Liver (tissue), 9 donors: ENCODE data around the gene FBXL4. TPM values are rescaled to one million over a fixed set of nuclear protein-coding genes. Genes with fewer than 3 reads are reported as not detected.

Experiments used
- DNase-seq: peaks from one replicate; pipeline ENCODE4 v3.0.0-alpha.2; 2017; ENCODE audit warnings: low spot score
- H3K27ac ChIP-seq, 2 donors: one replicate each; pipeline ENCODE4 v1.7.0; 2013; ENCODE audit warnings: inconsistent platforms in 2 of 2, low read length in 2 of 2, control low read depth in 1 of 2, low read depth in 1 of 2, mild to moderate bottlenecking in 1 of 2
- H3K27me3 ChIP-seq, 4 donors: one replicate each; pipeline versions ENCODE4 v1.6.1 to v1.7.0; 2013; ENCODE audit warnings: low read length in 3 of 4, inconsistent platforms in 1 of 4, mild to moderate bottlenecking in 1 of 4, moderate library complexity in 1 of 4; ENCODE audit not compliant: control insufficient read depth in 4 of 4, insufficient read depth in 4 of 4
- H3K36me3 ChIP-seq, 4 donors: one replicate each; pipeline versions ENCODE4 v1.6.1 to v1.7.0; 2013; ENCODE audit warnings: low read length in 3 of 4, mild to moderate bottlenecking in 3 of 4, low read depth in 1 of 4, moderate library complexity in 1 of 4; ENCODE audit not compliant: control insufficient read depth in 4 of 4, insufficient read depth in 3 of 4
- H3K4me1 ChIP-seq, 4 donors: one replicate each; pipeline versions ENCODE4 v1.6.1 to v1.7.0; 2013; ENCODE audit warnings: low read length in 3 of 4, mild to moderate bottlenecking in 3 of 4, moderate library complexity in 1 of 4; ENCODE audit not compliant: control insufficient read depth in 4 of 4, insufficient read depth in 4 of 4
- H3K4me3 ChIP-seq, 3 donors: one replicate each; pipeline versions ENCODE4 v1.6.1 to v1.7.0; 2013; ENCODE audit warnings: low read length in 3 of 3, control low read depth in 1 of 3, low read depth in 1 of 3, mild to moderate bottlenecking in 1 of 3
- H3K9ac ChIP-seq, 2 donors: one replicate each; pipeline ENCODE4 v1.7.0; 2013; ENCODE audit warnings: low read length in 2 of 2, mild to moderate bottlenecking in 2 of 2, moderate library complexity in 2 of 2, control low read depth in 1 of 2, low read depth in 1 of 2
- H3K9me3 ChIP-seq, 4 donors: one replicate each; pipeline versions ENCODE4 v1.6.1 to v1.7.0; 2013; ENCODE audit warnings: low read length in 3 of 4; ENCODE audit not compliant: control insufficient read depth in 4 of 4
- EGR1 ChIP-seq, 2 donors: IDR thresholded peaks; 2 replicates each; pipeline ENCODE4 v1.6.1; 2016 to 2018; ENCODE audit warnings: antibody characterized with exemption in 2 of 2, low read depth in 2 of 2
- FOXA1 ChIP-seq: IDR thresholded peaks from 2 replicates; pipeline ENCODE4 v1.6.1; 2016; ENCODE audit warnings: antibody characterized with exemption
- FOXA2 ChIP-seq: IDR thresholded peaks from 2 replicates; pipeline ENCODE4 v1.6.1; 2016; ENCODE audit warnings: antibody characterized with exemption
- GABPA ChIP-seq, 2 donors: IDR thresholded peaks in 1 of 2; conservative IDR thresholded peaks in 1 of 2; 2 replicates each; pipeline ENCODE4 v1.6.1; 2016; ENCODE audit warnings: antibody characterized with exemption in 2 of 2, mild to moderate bottlenecking in 1 of 2, moderate library complexity in 1 of 2
- HNF4A ChIP-seq, 2 donors: conservative IDR thresholded peaks; 2 replicates each; pipeline ENCODE4 v1.6.1; 2016; ENCODE audit warnings: antibody characterized with exemption in 2 of 2, mild to moderate bottlenecking in 2 of 2
- JUND ChIP-seq, 2 donors: IDR thresholded peaks; 2 replicates each; pipeline ENCODE4 v1.6.1; 2016; ENCODE audit warnings: antibody characterized with exemption in 2 of 2
- NR2F2 ChIP-seq: IDR thresholded peaks from 2 replicates; pipeline ENCODE4 v1.6.1; 2016; ENCODE audit warnings: antibody characterized with exemption
- RAD21 ChIP-seq, 2 donors: IDR thresholded peaks; 2 replicates each; pipeline ENCODE4 v1.6.1; 2016; ENCODE audit warnings: antibody characterized with exemption in 2 of 2, mild to moderate bottlenecking in 2 of 2
- RXRA ChIP-seq, 2 donors: IDR thresholded peaks; 2 replicates each; pipeline ENCODE4 v1.6.1; 2017 to 2018; ENCODE audit warnings: antibody characterized with exemption in 2 of 2, mild to moderate bottlenecking in 1 of 2
- SP1 ChIP-seq: IDR thresholded peaks from 2 replicates; pipeline ENCODE4 v1.6.1; 2018; ENCODE audit warnings: antibody characterized with exemption, mild to moderate bottlenecking
- TAF1 ChIP-seq: conservative IDR thresholded peaks from 2 replicates; pipeline ENCODE4 v1.6.1; 2016; ENCODE audit warnings: antibody characterized with exemption, mild to moderate bottlenecking
- YY1 ChIP-seq: IDR thresholded peaks from 2 replicates; pipeline ENCODE4 v1.6.1; 2016; ENCODE audit warnings: antibody characterized with exemption, mild to moderate bottlenecking
- WGBS: extraction: QIAGEN DNeasy Blood & Tissue Kit; methylation state at CpG from one replicate; pipeline ENCODE4 v1.1.7; 2013; 5-methylcytosine and 5-hydroxymethylcytosine counted together
- polyA plus RNA-seq, 2 donors: library from polyadenylated mRNA; stranded (reverse) in 1 of 2; unstranded in 1 of 2; fragments of 200-250 nt in 1 of 2; fragments of >200 nt in 1 of 2; fragmentation: Nextera tagmentation in 1 of 2; extraction: Ambion mirVana in 1 of 2; gene quantifications; one replicate each; pipeline versions ENCODE4 v1.2.1 to v1.2.3, GENCODE V29; 2013 to 2015
- total RNA-seq, 2 donors: library from RNA; depleted of rRNA; stranded (reverse); fragments of >200 nt; gene quantifications; one replicate each; pipeline ENCODE4 v1.2.3, GENCODE V29; 2014
- TF ChIP-seq, protein P1 (sequence below): IDR thresholded peaks from 2 replicates; pipeline ENCODE4 v1.6.1; 2016; ENCODE audit warnings: antibody characterized with exemption
- TF ChIP-seq, protein P2 (sequence below): fragments of 150-350 bp; IDR thresholded peaks from 2 replicates; pipeline ENCODE4 v1.5.1; 2017; ENCODE audit warnings: improper control_type of control experiment, low read depth, low read length; ENCODE audit not compliant: missing input control
- TF ChIP-seq, protein P3 (sequence below): IDR thresholded peaks from 2 replicates; pipeline ENCODE4 v1.6.1; 2016; ENCODE audit warnings: antibody characterized with exemption
- TF ChIP-seq, protein P4 (sequence below): IDR thresholded peaks from 2 replicates; pipeline ENCODE4 v1.6.1; 2016; ENCODE audit warnings: antibody characterized with exemption
- TF ChIP-seq, protein P5 (sequence below): IDR thresholded peaks from 2 replicates; pipeline ENCODE4 v1.6.1; 2016; ENCODE audit warnings: antibody characterized with exemption, mild to moderate bottlenecking
- donor health status: healthy.
- donor health status: healthy.
- donor health status: healthy.
- donor health status: healthy.
- donor health status: healthy.

Gene FBXL4
- total and polyA plus RNA-seq, 4 donors, result 4.1 to 18.8 (median 14.0) TPM

DNA sequence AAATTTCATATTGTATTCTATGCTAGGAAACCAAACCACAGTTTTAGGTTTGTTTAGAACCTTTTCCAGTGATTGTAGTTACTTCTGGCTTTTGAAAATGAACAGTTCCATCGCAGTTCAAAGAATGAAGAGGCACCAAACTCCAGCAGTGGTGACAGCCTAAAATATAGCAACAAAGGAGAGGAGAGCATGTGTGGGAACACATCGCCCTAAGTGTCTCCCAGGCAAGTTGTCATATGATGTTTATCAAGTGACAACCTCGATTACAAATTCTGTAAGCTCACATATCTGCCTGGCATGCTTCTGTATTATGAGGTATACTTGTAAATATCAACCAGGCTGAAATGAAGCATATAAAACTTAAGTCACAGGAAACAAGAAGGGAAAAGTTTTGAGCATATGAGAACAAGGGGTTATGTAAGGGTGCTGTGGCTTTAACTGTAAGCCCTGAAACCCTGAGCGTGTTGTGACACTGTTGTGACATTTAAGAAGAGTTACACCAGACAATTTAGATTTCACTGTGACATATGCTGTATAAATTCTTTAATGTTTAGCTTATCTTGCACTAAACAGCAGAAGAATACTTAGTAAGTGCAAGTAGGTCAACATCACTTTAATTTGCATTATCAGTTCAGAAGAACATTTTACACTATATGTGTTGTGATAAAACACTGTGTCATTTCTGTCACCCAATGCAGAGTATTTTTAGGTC is 29.1 kb upstream of the FBXL4 start:
- WGBS, result 74% methylated on average over 4 of the region's 4 CpGs
- H3K4me3 ChIP-seq, result no peak overlapping the region
- DNase-seq, result no peak
- no peak overlapping the region for H3K9ac ChIP-seq
- no peaks in the 10 kb centered on the region for H3K9me3 ChIP-seq
- TF ChIP-seq, protein P1, sequence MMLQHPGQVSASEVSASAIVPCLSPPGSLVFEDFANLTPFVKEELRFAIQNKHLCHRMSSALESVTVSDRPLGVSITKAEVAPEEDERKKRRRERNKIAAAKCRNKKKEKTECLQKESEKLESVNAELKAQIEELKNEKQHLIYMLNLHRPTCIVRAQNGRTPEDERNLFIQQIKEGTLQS, result no peak
- TF ChIP-seq, protein P2, sequence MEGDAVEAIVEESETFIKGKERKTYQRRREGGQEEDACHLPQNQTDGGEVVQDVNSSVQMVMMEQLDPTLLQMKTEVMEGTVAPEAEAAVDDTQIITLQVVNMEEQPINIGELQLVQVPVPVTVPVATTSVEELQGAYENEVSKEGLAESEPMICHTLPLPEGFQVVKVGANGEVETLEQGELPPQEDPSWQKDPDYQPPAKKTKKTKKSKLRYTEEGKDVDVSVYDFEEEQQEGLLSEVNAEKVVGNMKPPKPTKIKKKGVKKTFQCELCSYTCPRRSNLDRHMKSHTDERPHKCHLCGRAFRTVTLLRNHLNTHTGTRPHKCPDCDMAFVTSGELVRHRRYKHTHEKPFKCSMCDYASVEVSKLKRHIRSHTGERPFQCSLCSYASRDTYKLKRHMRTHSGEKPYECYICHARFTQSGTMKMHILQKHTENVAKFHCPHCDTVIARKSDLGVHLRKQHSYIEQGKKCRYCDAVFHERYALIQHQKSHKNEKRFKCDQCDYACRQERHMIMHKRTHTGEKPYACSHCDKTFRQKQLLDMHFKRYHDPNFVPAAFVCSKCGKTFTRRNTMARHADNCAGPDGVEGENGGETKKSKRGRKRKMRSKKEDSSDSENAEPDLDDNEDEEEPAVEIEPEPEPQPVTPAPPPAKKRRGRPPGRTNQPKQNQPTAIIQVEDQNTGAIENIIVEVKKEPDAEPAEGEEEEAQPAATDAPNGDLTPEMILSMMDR, result no peak
- TF ChIP-seq, protein P3, sequence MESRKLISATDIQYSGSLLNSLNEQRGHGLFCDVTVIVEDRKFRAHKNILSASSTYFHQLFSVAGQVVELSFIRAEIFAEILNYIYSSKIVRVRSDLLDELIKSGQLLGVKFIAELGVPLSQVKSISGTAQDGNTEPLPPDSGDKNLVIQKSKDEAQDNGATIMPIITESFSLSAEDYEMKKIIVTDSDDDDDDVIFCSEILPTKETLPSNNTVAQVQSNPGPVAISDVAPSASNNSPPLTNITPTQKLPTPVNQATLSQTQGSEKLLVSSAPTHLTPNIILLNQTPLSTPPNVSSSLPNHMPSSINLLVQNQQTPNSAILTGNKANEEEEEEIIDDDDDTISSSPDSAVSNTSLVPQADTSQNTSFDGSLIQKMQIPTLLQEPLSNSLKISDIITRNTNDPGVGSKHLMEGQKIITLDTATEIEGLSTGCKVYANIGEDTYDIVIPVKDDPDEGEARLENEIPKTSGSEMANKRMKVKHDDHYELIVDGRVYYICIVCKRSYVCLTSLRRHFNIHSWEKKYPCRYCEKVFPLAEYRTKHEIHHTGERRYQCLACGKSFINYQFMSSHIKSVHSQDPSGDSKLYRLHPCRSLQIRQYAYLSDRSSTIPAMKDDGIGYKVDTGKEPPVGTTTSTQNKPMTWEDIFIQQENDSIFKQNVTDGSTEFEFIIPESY, result no peak
- TF ChIP-seq FOXA1 (no peak), JUND (IDR thresholded peaks at IDR 0.05) (no peak)
- no peaks in the 10 kb centered on the region for H3K27me3 ChIP-seq
- no peaks in the 10 kb centered on the region for H3K36me3 ChIP-seq
- peaks cover 0 to 4% (median under 1%) of the 10 kb centered on the region in 4 donors for H3K4me1 ChIP-seq
- no peak overlapping the region for H3K27ac ChIP-seq

DNA sequence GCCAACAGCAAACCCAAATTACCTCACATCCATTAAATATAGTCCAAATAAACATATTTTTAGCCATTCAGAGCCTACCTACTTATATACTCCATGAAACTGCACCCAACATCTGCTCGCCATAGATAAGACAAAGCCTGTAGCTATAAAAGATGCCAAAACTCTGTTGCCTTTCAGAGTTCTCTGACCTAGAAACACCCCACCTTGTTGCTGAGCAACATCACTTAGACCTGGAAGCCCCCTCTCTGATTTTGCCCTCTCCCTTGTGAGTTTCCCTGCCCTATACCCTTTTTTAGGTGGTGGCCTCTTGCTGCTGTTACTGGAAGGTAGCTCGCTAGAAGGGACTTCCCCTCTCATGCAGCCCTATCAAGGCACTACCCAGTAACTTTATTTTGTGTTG is 27.7 kb upstream of the FBXL4 start:
- no peaks in the 10 kb centered on the region for H3K36me3 ChIP-seq
- TF ChIP-seq HNF4A (conservative IDR thresholded peaks at IDR 0.05), result no peak
- no peak for TF ChIP-seq FOXA1
- no peak for TF ChIP-seq YY1
- no peak for TF ChIP-seq SP1
- TF ChIP-seq, protein P3, result no peak
- TF ChIP-seq, protein P1, result no peak
- TF ChIP-seq FOXA2, result no peak
- TF ChIP-seq RXRA (IDR thresholded peaks at IDR 0.05), result no peak
- TF ChIP-seq, protein P4, sequence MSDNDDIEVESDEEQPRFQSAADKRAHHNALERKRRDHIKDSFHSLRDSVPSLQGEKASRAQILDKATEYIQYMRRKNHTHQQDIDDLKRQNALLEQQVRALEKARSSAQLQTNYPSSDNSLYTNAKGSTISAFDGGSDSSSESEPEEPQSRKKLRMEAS, result no peak
- TF ChIP-seq, protein P2, result no peak
- no peak for TF ChIP-seq RAD21 (IDR thresholded peaks at IDR 0.05)
- TF ChIP-seq EGR1 (IDR thresholded peaks at IDR 0.05; ENCODE audit: low read depth in 2 of 2), result no peak
- no peak for TF ChIP-seq NR2F2
- TF ChIP-seq GABPA (IDR thresholded peaks at IDR 0.05 in 1 of 2, conservative IDR thresholded peaks at IDR 0.05 in 1 of 2), result no peak
- TF ChIP-seq TAF1, result no peak
- TF ChIP-seq, protein P5, sequence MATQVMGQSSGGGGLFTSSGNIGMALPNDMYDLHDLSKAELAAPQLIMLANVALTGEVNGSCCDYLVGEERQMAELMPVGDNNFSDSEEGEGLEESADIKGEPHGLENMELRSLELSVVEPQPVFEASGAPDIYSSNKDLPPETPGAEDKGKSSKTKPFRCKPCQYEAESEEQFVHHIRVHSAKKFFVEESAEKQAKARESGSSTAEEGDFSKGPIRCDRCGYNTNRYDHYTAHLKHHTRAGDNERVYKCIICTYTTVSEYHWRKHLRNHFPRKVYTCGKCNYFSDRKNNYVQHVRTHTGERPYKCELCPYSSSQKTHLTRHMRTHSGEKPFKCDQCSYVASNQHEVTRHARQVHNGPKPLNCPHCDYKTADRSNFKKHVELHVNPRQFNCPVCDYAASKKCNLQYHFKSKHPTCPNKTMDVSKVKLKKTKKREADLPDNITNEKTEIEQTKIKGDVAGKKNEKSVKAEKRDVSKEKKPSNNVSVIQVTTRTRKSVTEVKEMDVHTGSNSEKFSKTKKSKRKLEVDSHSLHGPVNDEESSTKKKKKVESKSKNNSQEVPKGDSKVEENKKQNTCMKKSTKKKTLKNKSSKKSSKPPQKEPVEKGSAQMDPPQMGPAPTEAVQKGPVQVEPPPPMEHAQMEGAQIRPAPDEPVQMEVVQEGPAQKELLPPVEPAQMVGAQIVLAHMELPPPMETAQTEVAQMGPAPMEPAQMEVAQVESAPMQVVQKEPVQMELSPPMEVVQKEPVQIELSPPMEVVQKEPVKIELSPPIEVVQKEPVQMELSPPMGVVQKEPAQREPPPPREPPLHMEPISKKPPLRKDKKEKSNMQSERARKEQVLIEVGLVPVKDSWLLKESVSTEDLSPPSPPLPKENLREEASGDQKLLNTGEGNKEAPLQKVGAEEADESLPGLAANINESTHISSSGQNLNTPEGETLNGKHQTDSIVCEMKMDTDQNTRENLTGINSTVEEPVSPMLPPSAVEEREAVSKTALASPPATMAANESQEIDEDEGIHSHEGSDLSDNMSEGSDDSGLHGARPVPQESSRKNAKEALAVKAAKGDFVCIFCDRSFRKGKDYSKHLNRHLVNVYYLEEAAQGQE, result no peak
- no peaks in the 10 kb centered on the region for H3K9me3 ChIP-seq
- 89% methylated on average over 2 of the region's 2 CpGs for WGBS
- peaks cover 0 to 4% (median under 1%) of the 10 kb centered on the region in 4 donors for H3K4me1 ChIP-seq
- H3K27ac ChIP-seq, result no peak overlapping the region
- DNase-seq, result no peak
- no peak overlapping the region for H3K4me3 ChIP-seq
- H3K27me3 ChIP-seq, result no peaks in the 10 kb centered on the region
- no peak overlapping the region for H3K9ac ChIP-seq
